Neural progenitor cell (in vitro differentiated cells): ENCODE data around the gene FILIP1. TPM values are rescaled to one million over a fixed set of nuclear protein-coding genes. Genes with fewer than 3 reads are reported as not detected.

Source experiments
- DNase-seq: peaks from one replicate; pipeline ENCODE4 v3.0.0-alpha.2; 2016; ENCODE audit warnings: low spot score
- H2AFZ ChIP-seq: fragments of 200-600 bp; sonication (generic); replicated peaks from 2 replicates; pipeline ENCODE4 v1.6.1; 2016; ENCODE audit warnings: antibody characterized with exemption
- H3F3A ChIP-seq: fragments of 200-600 bp; sonication (generic); 2 replicates; pipeline ENCODE4 v1.6.1; 2016; ENCODE audit warnings: antibody characterized with exemption, low read depth
- H3K27ac ChIP-seq: fragments of 200-600 bp; sonication (generic); 2 replicates; pipeline ENCODE4 v1.5.1; 2016; ENCODE audit warnings: mild to moderate bottlenecking
- H3K27me3 ChIP-seq: fragments of 200-600 bp; sonication (generic); 2 replicates; pipeline ENCODE4 v1.6.1; 2016; ENCODE audit warnings: mild to moderate bottlenecking, moderate library complexity
- H3K36me3 ChIP-seq: fragments of 200-600 bp; sonication (generic); 2 replicates; pipeline ENCODE4 v1.5.1; 2016
- H3K4me1 ChIP-seq: fragments of 200-600 bp; sonication (generic); 2 replicates; pipeline ENCODE4 v1.6.1; 2016; ENCODE audit warnings: mixed run types
- H3K4me2 ChIP-seq: fragments of 200-600 bp; sonication (generic); 2 replicates; pipeline ENCODE4 v1.6.1; 2016
- H3K4me3 ChIP-seq: fragments of 200-600 bp; sonication (generic); 2 replicates; pipeline ENCODE4 v1.5.1; 2016
- H3K79me2 ChIP-seq: fragments of 200-600 bp; sonication (generic); 2 replicates; pipeline ENCODE4 v1.6.1; 2016; ENCODE audit warnings: low read depth
- H3K9ac ChIP-seq: fragments of 200-600 bp; sonication (generic); 2 replicates; pipeline ENCODE4 v1.6.1; 2016
- H3K9me3 ChIP-seq: fragments of 200-600 bp; sonication (generic); 2 replicates; pipeline ENCODE4 v1.5.1; 2016; ENCODE audit warnings: low read depth
- H4K20me1 ChIP-seq: fragments of 200-600 bp; sonication (generic); 2 replicates; pipeline ENCODE4 v1.6.1; 2016; ENCODE audit warnings: low read depth
- H3K27ac Mint-ChIP-seq: 3 replicates; pipeline ENCODE4 v1.8.0; 2021; ENCODE audit warnings: mixed read lengths
- H3K27me3 Mint-ChIP-seq: 2 replicates; pipeline ENCODE4 v1.8.0; 2022; ENCODE audit warnings: low read depth, mild to moderate bottlenecking, inconsistent platforms, moderate library complexity, mixed read lengths; ENCODE audit not compliant: insufficient read depth
- H3K36me3 Mint-ChIP-seq: 3 replicates; pipeline ENCODE4 v1.8.0; 2021; ENCODE audit warnings: mixed read lengths
- H3K4me1 Mint-ChIP-seq: 3 replicates; pipeline ENCODE4 v1.8.0; 2021; ENCODE audit warnings: mixed read lengths
- H3K4me3 Mint-ChIP-seq: 3 replicates; pipeline ENCODE4 v1.8.0; 2021; ENCODE audit warnings: mild to moderate bottlenecking, moderate library complexity, mixed read lengths
- H3K9me3 Mint-ChIP-seq: 3 replicates; pipeline ENCODE4 v1.8.0; 2020; ENCODE audit warnings: mixed read lengths
- EZH2 ChIP-seq: fragments of 200-600 bp; sonication (generic); IDR thresholded peaks from 2 replicates; pipeline ENCODE4 v1.6.1; 2017; ENCODE audit warnings: antibody characterized with exemption, mild to moderate bottlenecking, moderate library complexity
- EZH2phosphoT487 ChIP-seq: fragments of 200-600 bp; sonication (generic); IDR thresholded peaks from 2 replicates; pipeline ENCODE4 v1.6.1; 2017; ENCODE audit warnings: antibody characterized with exemption
- total RNA-seq: library from RNA; depleted of rRNA; stranded (reverse); fragments of >200 nt; gene quantifications from 2 replicates; pipeline ENCODE4 v1.2.3, GENCODE V29; 2015; ENCODE audit warnings: low replicate concordance
- TF ChIP-seq, protein P1 (sequence below): fragments of 200-600 bp; sonication (generic); IDR thresholded peaks from 2 replicates; pipeline ENCODE4 v1.5.1; 2017; ENCODE audit warnings: antibody characterized with exemption, mild to moderate bottlenecking

FILIP1 gene
- total RNA-seq, 1 donor from 2014 or later: 22.6 TPM

DNA sequence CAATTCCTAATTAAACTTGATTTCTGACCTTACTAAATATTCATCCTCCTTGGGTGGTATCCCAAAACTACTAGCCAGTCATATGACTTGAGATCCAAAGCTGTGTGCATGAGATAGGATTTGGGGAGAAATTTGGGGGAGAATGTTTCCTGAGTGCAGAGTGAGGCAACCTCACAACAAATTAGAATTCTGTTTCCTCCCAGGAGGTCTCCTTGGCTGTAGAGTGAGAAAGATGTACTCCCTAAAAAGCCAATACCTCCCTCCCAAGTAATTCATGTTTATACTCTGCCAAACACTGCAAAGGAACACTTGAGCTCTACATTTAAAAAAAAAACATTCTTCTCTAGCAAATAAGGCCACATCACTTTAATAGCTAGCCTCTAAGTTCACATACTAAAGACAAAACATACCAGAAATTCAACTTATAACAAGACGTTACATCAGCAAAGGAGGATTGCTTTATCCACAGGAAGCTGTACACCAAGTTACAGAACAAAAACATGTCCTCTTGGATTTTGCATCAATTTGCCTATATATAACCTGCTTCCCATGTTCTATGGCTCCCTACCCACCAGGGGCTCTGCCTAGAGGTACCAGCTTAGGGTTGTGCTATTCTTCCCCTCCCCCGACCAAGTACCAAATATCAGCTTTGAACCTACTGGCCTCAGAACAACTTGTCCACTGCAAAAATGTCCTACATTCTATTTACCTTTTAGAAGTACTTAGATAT is 193.6 kb downstream of the FILIP1 start:
- H3K79me2 ChIP-seq: no peaks in the 10 kb centered on the region
- H2AFZ ChIP-seq: no peak overlapping the region
- no peak overlapping the region for H3K9ac ChIP-seq
- Mint-ChIP-seq H3K27ac (no peak overlapping the region), H3K9me3 (no peaks in the 10 kb centered on the region), H3K4me1 (peaks cover 13% of the 10 kb centered on the region), H3K4me3 (no peak overlapping the region), H3K36me3 (no peaks in the 10 kb centered on the region), H3K27me3 (no peaks in the 10 kb centered on the region)
- no peak for TF ChIP-seq EZH2phosphoT487
- no peak for TF ChIP-seq EZH2
- TF ChIP-seq, protein P1, sequence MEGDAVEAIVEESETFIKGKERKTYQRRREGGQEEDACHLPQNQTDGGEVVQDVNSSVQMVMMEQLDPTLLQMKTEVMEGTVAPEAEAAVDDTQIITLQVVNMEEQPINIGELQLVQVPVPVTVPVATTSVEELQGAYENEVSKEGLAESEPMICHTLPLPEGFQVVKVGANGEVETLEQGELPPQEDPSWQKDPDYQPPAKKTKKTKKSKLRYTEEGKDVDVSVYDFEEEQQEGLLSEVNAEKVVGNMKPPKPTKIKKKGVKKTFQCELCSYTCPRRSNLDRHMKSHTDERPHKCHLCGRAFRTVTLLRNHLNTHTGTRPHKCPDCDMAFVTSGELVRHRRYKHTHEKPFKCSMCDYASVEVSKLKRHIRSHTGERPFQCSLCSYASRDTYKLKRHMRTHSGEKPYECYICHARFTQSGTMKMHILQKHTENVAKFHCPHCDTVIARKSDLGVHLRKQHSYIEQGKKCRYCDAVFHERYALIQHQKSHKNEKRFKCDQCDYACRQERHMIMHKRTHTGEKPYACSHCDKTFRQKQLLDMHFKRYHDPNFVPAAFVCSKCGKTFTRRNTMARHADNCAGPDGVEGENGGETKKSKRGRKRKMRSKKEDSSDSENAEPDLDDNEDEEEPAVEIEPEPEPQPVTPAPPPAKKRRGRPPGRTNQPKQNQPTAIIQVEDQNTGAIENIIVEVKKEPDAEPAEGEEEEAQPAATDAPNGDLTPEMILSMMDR: no peak
- H3K27ac ChIP-seq: no peak overlapping the region
- H3K4me3 ChIP-seq: no peak overlapping the region
- DNase-seq: peak; percentile 17
- H3K27me3 ChIP-seq: no peaks in the 10 kb centered on the region
- no peaks in the 10 kb centered on the region for H3K9me3 ChIP-seq
- H3K4me2 ChIP-seq: peak overlapping the region; percentile 24
- H3K4me1 ChIP-seq: peaks cover 25% of the 10 kb centered on the region
- no peaks in the 10 kb centered on the region for H3K36me3 ChIP-seq
- H3F3A ChIP-seq: peaks cover 30% of the 10 kb centered on the region
- no peaks in the 10 kb centered on the region for H4K20me1 ChIP-seq

DNA sequence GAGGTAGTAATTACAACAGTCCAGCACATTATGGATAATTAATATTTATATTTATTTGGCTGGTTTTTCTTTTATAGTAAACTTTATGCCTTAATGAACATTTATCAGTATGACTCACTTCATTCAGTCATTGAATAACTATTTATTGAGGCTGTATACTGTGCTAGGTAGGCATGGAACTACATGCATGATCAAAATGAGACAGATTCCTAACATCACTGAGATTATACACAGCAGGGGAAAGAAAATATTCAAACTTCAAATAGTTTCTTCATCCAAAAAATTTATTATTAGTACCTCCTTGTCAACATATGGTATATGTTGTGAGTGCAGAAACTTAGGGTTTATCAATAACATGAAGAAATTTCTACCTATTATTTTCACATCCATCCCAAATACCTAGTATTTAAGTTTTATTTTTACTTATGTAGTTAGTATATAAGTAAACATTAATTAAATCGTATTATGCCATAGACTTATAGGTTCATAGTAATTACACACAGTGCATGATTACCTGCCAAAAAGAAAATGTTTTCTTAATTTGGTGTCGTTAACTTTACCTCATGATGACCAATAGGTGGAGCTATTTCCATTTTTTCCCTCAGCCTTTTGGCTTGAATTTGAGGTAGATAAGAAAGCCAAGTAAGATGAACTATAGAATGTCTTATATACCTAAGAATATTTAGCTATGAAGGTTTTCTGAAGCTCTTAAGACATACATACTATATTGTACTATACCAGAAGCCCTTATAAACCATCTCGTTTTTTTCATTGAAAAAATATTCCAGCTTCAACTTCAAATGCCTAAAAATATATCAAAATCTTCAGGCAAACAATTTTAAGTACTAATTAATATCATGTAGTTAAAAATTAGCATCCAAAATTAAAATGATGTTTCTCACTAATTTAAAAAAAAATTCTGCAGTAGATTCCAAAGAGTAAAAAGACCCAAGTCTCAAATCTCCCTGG is 196.5 kb downstream of the FILIP1 start:
- Histone ChIP-seq H4K20me1 (no peaks in the 10 kb centered on the region), H3K79me2 (no peaks in the 10 kb centered on the region), H3K4me2 (peak overlapping the region; percentile 47), H3K27me3 (no peaks in the 10 kb centered on the region), H3K36me3 (no peaks in the 10 kb centered on the region), H3K27ac (peak overlapping the region; percentile 39), H3K9me3 (no peaks in the 10 kb centered on the region), H3K9ac (no peak overlapping the region), H3K4me1 (peaks cover 25% of the 10 kb centered on the region), H3F3A (peaks cover 41% of the 10 kb centered on the region), H3K4me3 (peak overlapping the region; percentile 10), H2AFZ (no peak overlapping the region)
- no peaks in the 10 kb centered on the region for H3K36me3 Mint-ChIP-seq
- no peaks in the 10 kb centered on the region for H3K27me3 Mint-ChIP-seq
- H3K4me1 Mint-ChIP-seq: peaks cover 13% of the 10 kb centered on the region
- H3K27ac Mint-ChIP-seq: no peak overlapping the region
- no peak for TF ChIP-seq EZH2
- TF ChIP-seq, protein P1: peak; percentile 90
- H3K9me3 Mint-ChIP-seq: no peaks in the 10 kb centered on the region
- DNase-seq: peak; percentile 68
- no peak overlapping the region for H3K4me3 Mint-ChIP-seq

DNA sequence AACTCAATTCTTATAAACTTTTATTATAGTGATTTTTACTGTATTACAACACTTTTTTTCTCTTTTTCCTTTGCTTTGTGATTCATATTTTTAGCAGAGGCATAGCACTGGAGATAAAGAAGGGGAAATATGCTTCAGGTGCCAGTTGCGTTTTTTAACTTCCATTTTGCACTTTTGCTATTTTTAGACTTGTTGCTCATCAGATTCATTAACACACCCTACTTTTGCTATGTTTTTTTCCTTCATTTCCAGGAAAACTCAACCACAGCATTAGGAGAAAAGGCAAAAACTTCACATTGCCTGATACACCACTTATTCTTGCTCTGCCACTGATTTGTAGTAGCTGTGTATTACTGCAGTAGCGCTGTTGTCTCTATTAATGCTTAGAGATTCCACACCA is 201.0 kb downstream of the FILIP1 start:
- Mint-ChIP-seq H3K36me3 (no peaks in the 10 kb centered on the region), H3K9me3 (no peaks in the 10 kb centered on the region), H3K27me3 (no peaks in the 10 kb centered on the region), H3K27ac (no peak overlapping the region), H3K4me3 (no peak overlapping the region), H3K4me1 (peaks cover 19% of the 10 kb centered on the region)
- H3K36me3 ChIP-seq: no peaks in the 10 kb centered on the region
- no peak overlapping the region for H2AFZ ChIP-seq
- H3K27me3 ChIP-seq: no peaks in the 10 kb centered on the region
- peaks cover 38% of the 10 kb centered on the region for H3F3A ChIP-seq
- H4K20me1 ChIP-seq: no peaks in the 10 kb centered on the region
- no peak for TF ChIP-seq EZH2
- no peak overlapping the region for H3K4me2 ChIP-seq
- H3K4me1 ChIP-seq: peaks cover 11% of the 10 kb centered on the region
- no peak overlapping the region for H3K9ac ChIP-seq
- no peak for DNase-seq
- no peak overlapping the region for H3K27ac ChIP-seq
- no peaks in the 10 kb centered on the region for H3K79me2 ChIP-seq
- no peak overlapping the region for H3K4me3 ChIP-seq
- H3K9me3 ChIP-seq: no peaks in the 10 kb centered on the region
